Panc1 (cell line): Measurements from ENCODE around the gene MFN1. TPM values are rescaled to one million over a fixed set of nuclear protein-coding genes. Genes with fewer than 3 reads are reported as not detected.

Experiments
- ATAC-seq: fragments of 200-7000 bp; cut with Tn5 transposase; 2 replicates; pipeline ENCODE4 v1.9.1; 2020; ENCODE audit warnings: mild to moderate bottlenecking, moderate library complexity
- BruUV-seq: library from RNA; stranded (reverse); fragments of 400-500 nt; replicated peaks from 2 replicates; lab custom pipeline; 2021; lab: Mats Ljungman, UMichigan
- CTCF ChIA-PET: fragments of 300-600 bp; sonication (Branson Sonifier 250); formaldehyde crosslinking; loops from one replicate; lab custom pipeline; 2022; ENCODE audit warnings: antibody characterized with exemption; lab: Charles Lee
- POLR2A ChIA-PET: fragments of 300-600 bp; sonication (Branson Sonifier 250); formaldehyde crosslinking; loops from one replicate; lab custom pipeline; 2022; ENCODE audit warnings: antibody characterized with exemption; lab: Charles Lee
- DNase-seq: peaks from one replicate; pipeline ENCODE4 v3.0.0-alpha.2; 2010; ENCODE audit warnings: low read depth, low spot score
- H3K27ac ChIP-seq: 2 replicates; pipeline ENCODE4 v1.5.1; 2011; ENCODE audit warnings: mild to moderate bottlenecking, low read length, inconsistent platforms
- H3K27me3 ChIP-seq: fragments of 200-500 bp; sonication (Bioruptor generic); 2 replicates; pipeline ENCODE4 v1.6.0; 2014; ENCODE audit warnings: low read length, inconsistent platforms; ENCODE audit not compliant: control insufficient read depth, insufficient read depth
- H3K36me3 ChIP-seq: fragments of 200-500 bp; sonication (Bioruptor generic); 2 replicates; pipeline ENCODE4 v1.5.1; 2014; ENCODE audit warnings: inconsistent platforms, mild to moderate bottlenecking, low read length, moderate library complexity; ENCODE audit not compliant: control insufficient read depth, insufficient read depth
- H3K4me1 ChIP-seq: 2 replicates; pipeline ENCODE4 v1.5.1; 2011; ENCODE audit warnings: inconsistent platforms, mild to moderate bottlenecking, low read length, moderate library complexity; ENCODE audit not compliant: control insufficient read depth, insufficient read depth
- H3K4me3 ChIP-seq, 2 experiments: 2 replicates each; pipeline ENCODE4 v1.5.1; 2011 to 2012; ENCODE audit warnings: low read depth in 2 of 2, low read length in 2 of 2, mild to moderate bottlenecking in 2 of 2, inconsistent platforms in 1 of 2, moderate library complexity in 1 of 2
- H3K9me3 ChIP-seq: fragments of 200-500 bp; sonication (Bioruptor generic); 2 replicates; pipeline ENCODE4 v1.5.1; 2014; ENCODE audit warnings: low read depth, mild to moderate bottlenecking, inconsistent platforms, low read length, moderate library complexity; ENCODE audit not compliant: control insufficient read depth, insufficient read depth
- CTCF ChIP-seq: fragments of 450-650 bp; IDR thresholded peaks from 2 replicates; pipeline ENCODE4 v1.5.1; 2017; ENCODE audit warnings: mild to moderate bottlenecking
- POLR2AphosphoS5 ChIP-seq: IDR thresholded peaks from 2 replicates; pipeline ENCODE4 v1.6.1; 2012; ENCODE audit warnings: mild to moderate bottlenecking, low read depth, low read length, moderate library complexity
- SIN3A ChIP-seq: IDR thresholded peaks from 2 replicates; pipeline ENCODE4 v1.6.1; 2012; ENCODE audit warnings: low read depth, mild to moderate bottlenecking, low read length, moderate library complexity, borderline replicate concordance; ENCODE audit not compliant: insufficient read depth
- TCF7L2 ChIP-seq: IDR thresholded peaks from 2 replicates; pipeline ENCODE4 v1.6.1; 2011; ENCODE audit warnings: mild to moderate bottlenecking, low read depth, low read length, inconsistent platforms
- in situ Hi-C: cut with HindIII; loops from 2 replicates; pipeline ENCODE4 v1.10.0; 2016; ENCODE audit warnings: low sequenced_read_pairs, low pct_unique_long_range_greater_than_20kb
- intact Hi-C: fragments of 100-400 bp; cut with micrococcal nuclease; formaldehyde crosslinking; loops from one replicate; pipeline ENCODE4 v1.10.0; 2022; ENCODE audit not compliant: unreplicated experiment
- total RNA-seq: library from RNA; stranded (reverse); gene quantifications from one replicate; pipeline ENCODE4 v1.2.1, GENCODE V29; 2021; ENCODE audit not compliant: unreplicated experiment
- TF ChIP-seq, protein P1 (sequence below), 2 experiments: IDR thresholded peaks; 2 replicates each; pipeline ENCODE4 v1.6.1; 2011 to 2012; ENCODE audit warnings: low read depth in 2 of 2, control low read depth in 1 of 2, low read length in 1 of 2, mild to moderate bottlenecking in 1 of 2, moderate library complexity in 1 of 2; ENCODE audit not compliant: insufficient read depth in 1 of 2

The MFN1 gene
- total RNA-seq, 1 experiment from 2014 or later: 73.5 TPM

GRCh38 chr3:179430277-179430870 lies 82.9 kb downstream of the MFN1 start:
- CTCF ChIA-PET: no interaction called here
- no peak for ATAC-seq
- POLR2A ChIA-PET: no interaction called here

GRCh38 chr3:179432021-179432420 lies 84.5 kb downstream of the MFN1 start:
- POLR2A ChIA-PET: no interaction called here
- BruUV-seq: no TSS peak

More at GRCh38 chr3:179430277-179430870, 82.9 kb downstream of the MFN1 start:
- in situ Hi-C loops (no loop called here), intact Hi-C loops (no loop called here)
- Histone ChIP-seq H3K4me1 (no peaks in the 10 kb centered on the region), H3K4me3 (no peak overlapping the region), H3K36me3 (no peaks in the 10 kb centered on the region), H3K27me3 (no peaks in the 10 kb centered on the region), H3K27ac (no peak overlapping the region), H3K9me3 (no peaks in the 10 kb centered on the region)
- no peak for DNase-seq
- no TSS peak for BruUV-seq
- no peak for TF ChIP-seq POLR2AphosphoS5
- no peak for TF ChIP-seq CTCF
- no peak for TF ChIP-seq TCF7L2
- no peak for TF ChIP-seq SIN3A

More at GRCh38 chr3:179432021-179432420, 84.5 kb downstream of the MFN1 start:
- CTCF ChIA-PET: no interaction called here
- no peaks in the 10 kb centered on the region for H3K9me3 ChIP-seq
- H3K4me1 ChIP-seq: no peaks in the 10 kb centered on the region
- ATAC-seq (no peak), DNase-seq (no peak)
- H3K36me3 ChIP-seq: no peaks in the 10 kb centered on the region
- no peak overlapping the region for H3K4me3 ChIP-seq
- intact Hi-C loops (no loop called here), in situ Hi-C loops (no loop called here)
- H3K27me3 ChIP-seq: no peaks in the 10 kb centered on the region
- TF ChIP-seq CTCF: no peak
- TF ChIP-seq SIN3A: no peak
- no peak for TF ChIP-seq POLR2AphosphoS5
- TF ChIP-seq TCF7L2: no peak
- TF ChIP-seq, protein P1, sequence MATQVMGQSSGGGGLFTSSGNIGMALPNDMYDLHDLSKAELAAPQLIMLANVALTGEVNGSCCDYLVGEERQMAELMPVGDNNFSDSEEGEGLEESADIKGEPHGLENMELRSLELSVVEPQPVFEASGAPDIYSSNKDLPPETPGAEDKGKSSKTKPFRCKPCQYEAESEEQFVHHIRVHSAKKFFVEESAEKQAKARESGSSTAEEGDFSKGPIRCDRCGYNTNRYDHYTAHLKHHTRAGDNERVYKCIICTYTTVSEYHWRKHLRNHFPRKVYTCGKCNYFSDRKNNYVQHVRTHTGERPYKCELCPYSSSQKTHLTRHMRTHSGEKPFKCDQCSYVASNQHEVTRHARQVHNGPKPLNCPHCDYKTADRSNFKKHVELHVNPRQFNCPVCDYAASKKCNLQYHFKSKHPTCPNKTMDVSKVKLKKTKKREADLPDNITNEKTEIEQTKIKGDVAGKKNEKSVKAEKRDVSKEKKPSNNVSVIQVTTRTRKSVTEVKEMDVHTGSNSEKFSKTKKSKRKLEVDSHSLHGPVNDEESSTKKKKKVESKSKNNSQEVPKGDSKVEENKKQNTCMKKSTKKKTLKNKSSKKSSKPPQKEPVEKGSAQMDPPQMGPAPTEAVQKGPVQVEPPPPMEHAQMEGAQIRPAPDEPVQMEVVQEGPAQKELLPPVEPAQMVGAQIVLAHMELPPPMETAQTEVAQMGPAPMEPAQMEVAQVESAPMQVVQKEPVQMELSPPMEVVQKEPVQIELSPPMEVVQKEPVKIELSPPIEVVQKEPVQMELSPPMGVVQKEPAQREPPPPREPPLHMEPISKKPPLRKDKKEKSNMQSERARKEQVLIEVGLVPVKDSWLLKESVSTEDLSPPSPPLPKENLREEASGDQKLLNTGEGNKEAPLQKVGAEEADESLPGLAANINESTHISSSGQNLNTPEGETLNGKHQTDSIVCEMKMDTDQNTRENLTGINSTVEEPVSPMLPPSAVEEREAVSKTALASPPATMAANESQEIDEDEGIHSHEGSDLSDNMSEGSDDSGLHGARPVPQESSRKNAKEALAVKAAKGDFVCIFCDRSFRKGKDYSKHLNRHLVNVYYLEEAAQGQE (IDR thresholded peaks at IDR 0.05; ENCODE audit: insufficient read depth in 1 of 2, low read depth in 2 of 2, low read length in 1 of 2): no peak
- no peak overlapping the region for H3K27ac ChIP-seq
